ENCODE results near the gene GNAQ.

The GNAQ gene

DNA sequence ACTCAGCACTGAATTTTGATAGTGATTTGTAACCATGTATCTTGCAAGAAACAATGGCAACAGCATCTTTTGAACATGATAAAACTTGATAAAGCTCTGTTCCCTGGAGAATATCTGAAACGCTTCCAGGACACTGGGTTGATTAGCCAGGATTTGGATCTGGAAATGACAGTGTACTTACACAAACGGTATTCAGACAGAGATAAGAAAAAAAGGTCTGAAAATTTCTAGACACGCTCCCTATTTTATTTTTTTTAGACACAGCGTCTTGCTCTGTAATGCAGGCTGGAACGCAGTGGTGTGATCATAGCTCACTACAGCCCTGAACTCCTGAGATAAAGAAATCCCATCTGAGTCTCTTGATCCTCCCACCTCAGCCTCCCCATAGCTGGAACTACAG is 109.0 kb downstream of the GNAQ start:
- Histone ChIP-seq H3K36me3 (ENCODE audit: control insufficient read depth in 4 of 4, insufficient read depth in 4 of 4, low read length in 3 of 4) (peaks cover 7 to 35% (median 20%) of the 10 kb centered on the region in 4 experiments), H3K27ac (ENCODE audit: insufficient read depth in 1 of 2, low read depth in 1 of 2, low read length in 2 of 2, poor library complexity in 1 of 2, severe bottlenecking in 2 of 2) (no peak overlapping the region), H3K9me3 (ENCODE audit: control extremely low read depth in 1 of 5, control insufficient read depth in 4 of 5, insufficient read depth in 2 of 5, low read depth in 1 of 5, low read length in 4 of 5) (no peaks in the 10 kb centered on the region), H3K4me1 (ENCODE audit: control extremely low read depth in 1 of 4, control insufficient read depth in 4 of 4, insufficient read depth in 4 of 4, low read length in 3 of 4) (peaks cover 6 to 33% (median 23%) of the 10 kb centered on the region in 4 experiments), H3K4me3 (ENCODE audit: control insufficient read depth in 1 of 7, extremely low read depth in 1 of 7, insufficient read depth in 4 of 7, low read depth in 2 of 7, low read length in 6 of 7) (no peak overlapping the region), H3K27me3 (replicated peaks in 2 of 5; ENCODE audit: control insufficient read depth in 4 of 5, insufficient read depth in 5 of 5, low read length in 4 of 5) (no peaks in the 10 kb centered on the region)
- ChIA-PET POLR2A (interaction anchor here (0.6 kb wide), 1 partner anchor 201 kb away, joined by 4 read pairs; no protein-coding TSS in a partner anchor), CTCF (interaction anchor here (0.9 to 2.8 kb wide), 9 partner anchors 9 to 113 kb away, joined by 3 to 10 read pairs (median 5); no protein-coding TSS in a partner anchor)
- WGBS (ENCODE audit: insufficient coverage): 97% methylated on average over 5 of the region's 5 CpGs
- no peak for DNase-seq

DNA sequence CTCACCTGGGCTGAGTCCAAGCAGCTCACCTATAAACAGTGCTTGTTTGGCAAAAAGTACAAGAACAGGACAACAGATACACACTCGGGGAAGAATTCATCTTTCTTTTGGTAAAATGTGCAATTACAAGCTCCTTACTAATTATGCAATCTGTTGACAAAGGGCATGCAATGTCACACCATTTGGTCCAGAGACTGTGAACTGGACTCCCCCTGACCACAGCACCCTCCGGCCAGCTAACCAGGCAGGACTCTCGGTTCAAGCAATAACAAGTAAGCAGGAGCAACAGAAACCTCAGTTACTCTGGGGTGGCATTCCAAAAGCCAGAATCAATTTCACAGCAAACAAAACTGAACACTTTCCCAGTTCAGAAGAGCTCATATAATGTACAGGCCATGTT is 113.8 kb downstream of the GNAQ start:
- POLR2A ChIA-PET: no interaction called here
- H3K4me3 ChIP-seq (ENCODE audit: control insufficient read depth in 1 of 7, extremely low read depth in 1 of 7, insufficient read depth in 4 of 7, low read depth in 2 of 7, low read length in 6 of 7): peak overlapping the region in 1 of 7 experiments; percentile 14
- H3K27ac ChIP-seq (ENCODE audit: insufficient read depth in 1 of 2, low read depth in 1 of 2, low read length in 2 of 2, poor library complexity in 1 of 2, severe bottlenecking in 2 of 2): peak overlapping the region in 1 of 2 experiments; percentile 68
- H3K4me1 ChIP-seq (ENCODE audit: control extremely low read depth in 1 of 4, control insufficient read depth in 4 of 4, insufficient read depth in 4 of 4, low read length in 3 of 4): peaks cover 8 to 32% (median 23%) of the 10 kb centered on the region in 4 experiments
- H3K27me3 ChIP-seq (replicated peaks in 2 of 5; ENCODE audit: control insufficient read depth in 4 of 5, insufficient read depth in 5 of 5, low read length in 4 of 5): no peaks in the 10 kb centered on the region
- DNase-seq: no peak
- 94% methylated on average over 3 of the region's 3 CpGs for whole genome bisulfite sequencing (ENCODE audit: insufficient coverage)
- no peaks in the 10 kb centered on the region for H3K9me3 ChIP-seq (ENCODE audit: control extremely low read depth in 1 of 5, control insufficient read depth in 4 of 5, insufficient read depth in 2 of 5, low read depth in 1 of 5, low read length in 4 of 5)
- CTCF ChIA-PET: interaction anchor here (0.6 to 1.9 kb wide), 8 partner anchors 9 to 25 kb away, joined by 3 to 12 read pairs (median 4); no protein-coding TSS in a partner anchor
- peaks cover 7 to 39% (median 23%) of the 10 kb centered on the region in 4 experiments for H3K36me3 ChIP-seq (ENCODE audit: control insufficient read depth in 4 of 4, insufficient read depth in 4 of 4, low read length in 3 of 4)

DNA sequence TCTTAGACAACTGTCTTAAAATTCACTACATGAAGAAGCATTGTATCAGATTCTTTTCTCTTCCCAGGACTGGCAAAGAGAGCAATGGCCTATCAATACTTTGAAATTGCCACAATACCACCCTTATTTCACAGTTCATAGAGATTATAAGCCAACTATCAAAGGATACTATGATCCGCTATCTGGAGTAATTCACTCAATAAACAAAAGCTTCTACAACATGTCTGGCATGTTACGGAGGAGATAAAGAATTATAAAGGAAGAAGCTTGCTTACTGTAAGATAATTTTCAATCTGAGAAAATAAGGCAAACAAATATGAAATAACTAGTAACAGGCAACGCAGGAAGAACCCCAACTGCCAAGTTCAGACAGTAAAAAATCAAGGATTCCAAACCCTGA is 114.8 kb downstream of the GNAQ start:
- no peaks in the 10 kb centered on the region for H3K27me3 ChIP-seq (replicated peaks in 2 of 5; ENCODE audit: control insufficient read depth in 4 of 5, insufficient read depth in 5 of 5, low read length in 4 of 5)
- H3K9me3 ChIP-seq (ENCODE audit: control extremely low read depth in 1 of 5, control insufficient read depth in 4 of 5, insufficient read depth in 2 of 5, low read depth in 1 of 5, low read length in 4 of 5): no peaks in the 10 kb centered on the region
- H3K27ac ChIP-seq (ENCODE audit: insufficient read depth in 1 of 2, low read depth in 1 of 2, low read length in 2 of 2, poor library complexity in 1 of 2, severe bottlenecking in 2 of 2): peak overlapping the region; percentile 25 to 68
- DNase-seq: peak in 1 of 3 donors; percentile 49
- no CpG with 5 or more reads among the region's 3 CpGs for whole genome bisulfite sequencing (ENCODE audit: insufficient coverage)
- H3K4me1 ChIP-seq (ENCODE audit: control extremely low read depth in 1 of 4, control insufficient read depth in 4 of 4, insufficient read depth in 4 of 4, low read length in 3 of 4): peaks cover 15 to 42% (median 29%) of the 10 kb centered on the region in 4 experiments
- no peak overlapping the region for H3K4me3 ChIP-seq (ENCODE audit: control insufficient read depth in 1 of 7, extremely low read depth in 1 of 7, insufficient read depth in 4 of 7, low read depth in 2 of 7, low read length in 6 of 7)
- H3K36me3 ChIP-seq (ENCODE audit: control insufficient read depth in 4 of 4, insufficient read depth in 4 of 4, low read length in 3 of 4): peaks cover 2 to 34% (median 20%) of the 10 kb centered on the region in 4 experiments
- ChIA-PET POLR2A (no interaction called here), CTCF (interaction anchor here (0.9 to 1.9 kb wide), 9 partner anchors 8 to 98 kb away, joined by 3 to 12 read pairs (median 3); no protein-coding TSS in a partner anchor)

DNA sequence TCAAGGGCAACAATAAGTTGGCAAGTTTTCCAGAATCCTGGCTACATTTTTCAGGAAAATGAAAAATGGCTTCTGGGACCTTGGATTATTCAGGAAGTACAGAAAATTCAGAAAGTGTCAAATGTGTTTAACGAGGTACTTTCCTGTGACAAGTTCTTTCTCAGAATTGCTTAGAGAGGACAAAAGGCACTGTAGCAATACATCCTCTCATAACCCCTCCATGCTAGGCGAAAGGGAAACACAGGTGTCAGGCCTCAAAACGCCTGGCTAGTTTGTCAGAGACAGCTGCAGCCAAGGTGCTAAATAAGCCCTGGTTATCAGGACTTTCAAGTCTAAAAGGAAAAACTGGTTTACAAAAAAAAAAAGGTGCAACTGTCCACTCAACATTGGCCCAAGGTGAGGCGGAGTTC is 115.2 kb downstream of the GNAQ start:
- no peaks in the 10 kb centered on the region for H3K9me3 ChIP-seq (ENCODE audit: control extremely low read depth in 1 of 5, control insufficient read depth in 4 of 5, insufficient read depth in 2 of 5, low read depth in 1 of 5, low read length in 4 of 5)
- H3K36me3 ChIP-seq (ENCODE audit: control insufficient read depth in 4 of 4, insufficient read depth in 4 of 4, low read length in 3 of 4): peaks cover 2 to 34% (median 19%) of the 10 kb centered on the region in 4 experiments
- POLR2A ChIA-PET: no interaction called here
- H3K4me1 ChIP-seq (ENCODE audit: control extremely low read depth in 1 of 4, control insufficient read depth in 4 of 4, insufficient read depth in 4 of 4, low read length in 3 of 4): peaks cover 19 to 46% (median 33%) of the 10 kb centered on the region in 4 experiments
- CTCF ChIA-PET: interaction anchor here (0.9 to 1.8 kb wide), 6 partner anchors 8 to 98 kb away, joined by 3 to 5 read pairs (median 3); no protein-coding TSS in a partner anchor
- DNase-seq: peak in 2 of 3 donors; percentile 62 to 64
- no peaks in the 10 kb centered on the region for H3K27me3 ChIP-seq (replicated peaks in 2 of 5; ENCODE audit: control insufficient read depth in 4 of 5, insufficient read depth in 5 of 5, low read length in 4 of 5)
- peak overlapping the region; percentile 25 to 68 for H3K27ac ChIP-seq (ENCODE audit: insufficient read depth in 1 of 2, low read depth in 1 of 2, low read length in 2 of 2, poor library complexity in 1 of 2, severe bottlenecking in 2 of 2)
- WGBS (ENCODE audit: insufficient coverage): 83% methylated on average over 1 of the region's 4 CpGs
- no peak overlapping the region for H3K4me3 ChIP-seq (ENCODE audit: control insufficient read depth in 1 of 7, extremely low read depth in 1 of 7, insufficient read depth in 4 of 7, low read depth in 2 of 7, low read length in 6 of 7)

- WGBS (ENCODE audit: insufficient coverage): 100% methylated on average over 1 of the region's 2 CpGs
- no peak for DNase-seq
- POLR2A ChIA-PET: no interaction called here
- no peaks in the 10 kb centered on the region for H3K9me3 ChIP-seq (ENCODE audit: control extremely low read depth in 1 of 5, control insufficient read depth in 4 of 5, insufficient read depth in 2 of 5, low read depth in 1 of 5, low read length in 4 of 5)
- H3K27me3 ChIP-seq (replicated peaks in 2 of 5; ENCODE audit: control insufficient read depth in 4 of 5, insufficient read depth in 5 of 5, low read length in 4 of 5): no peaks in the 10 kb centered on the region
- CTCF ChIA-PET: interaction anchor here (1.2 to 1.8 kb wide), 3 partner anchors 9 to 29 kb away, joined by 3 to 5 read pairs (median 5); no protein-coding TSS in a partner anchor
- H3K4me3 ChIP-seq (ENCODE audit: control insufficient read depth in 1 of 7, extremely low read depth in 1 of 7, insufficient read depth in 4 of 7, low read depth in 2 of 7, low read length in 6 of 7): no peak overlapping the region
- H3K4me1 ChIP-seq (ENCODE audit: control extremely low read depth in 1 of 4, control insufficient read depth in 4 of 4, insufficient read depth in 4 of 4, low read length in 3 of 4): peaks cover 24 to 52% (median 40%) of the 10 kb centered on the region in 4 experiments
- peak overlapping the region in 1 of 2 experiments; percentile 25 for H3K27ac ChIP-seq (ENCODE audit: insufficient read depth in 1 of 2, low read depth in 1 of 2, low read length in 2 of 2, poor library complexity in 1 of 2, severe bottlenecking in 2 of 2)
- peaks cover 5 to 31% (median 15%) of the 10 kb centered on the region in 4 experiments for H3K36me3 ChIP-seq (ENCODE audit: control insufficient read depth in 4 of 4, insufficient read depth in 4 of 4, low read length in 3 of 4)
These were observed 115.9 kb downstream of the GNAQ start for GRCh38 chr9:77915744-77916143.

- ChIA-PET POLR2A (no interaction called here), CTCF (interaction anchor here (0.6 to 1.1 kb wide), 3 partner anchors 10 to 101 kb away, joined by 3 to 6 read pairs (median 3); no protein-coding TSS in a partner anchor)
- Histone ChIP-seq H3K9me3 (ENCODE audit: control extremely low read depth in 1 of 5, control insufficient read depth in 4 of 5, insufficient read depth in 2 of 5, low read depth in 1 of 5, low read length in 4 of 5) (no peaks in the 10 kb centered on the region), H3K4me3 (ENCODE audit: control insufficient read depth in 1 of 7, extremely low read depth in 1 of 7, insufficient read depth in 4 of 7, low read depth in 2 of 7, low read length in 6 of 7) (no peak overlapping the region), H3K27me3 (replicated peaks in 2 of 5; ENCODE audit: control insufficient read depth in 4 of 5, insufficient read depth in 5 of 5, low read length in 4 of 5) (no peaks in the 10 kb centered on the region), H3K4me1 (ENCODE audit: control extremely low read depth in 1 of 4, control insufficient read depth in 4 of 4, insufficient read depth in 4 of 4, low read length in 3 of 4) (peaks cover 47 to 76% (median 62%) of the 10 kb centered on the region in 4 experiments), H3K27ac (ENCODE audit: insufficient read depth in 1 of 2, low read depth in 1 of 2, low read length in 2 of 2, poor library complexity in 1 of 2, severe bottlenecking in 2 of 2) (peak overlapping the region in 1 of 2 experiments; percentile 95), H3K36me3 (ENCODE audit: control insufficient read depth in 4 of 4, insufficient read depth in 4 of 4, low read length in 3 of 4) (peaks cover 2 to 23% (median 6%) of the 10 kb centered on the region in 4 experiments)
- no peak for DNase-seq
- WGBS (ENCODE audit: insufficient coverage): no CpG with 5 or more reads among the region's 3 CpGs
These were observed 118.5 kb downstream of the GNAQ start for GRCh38 chr9:77912895-77913693.

Data from common myeloid progenitor, CD34-positive (primary cell).